H9 (cell line): ENCODE measurements around the gene PRKAR2B. TPM values are rescaled to one million over a fixed set of nuclear protein-coding genes. Genes with fewer than 3 reads are reported as not detected.

Experiments
- DNase-seq: peaks from one replicate; pipeline ENCODE4 v3.0.0-alpha.2; 2017
- H2AFZ ChIP-seq: one replicate; pipeline ENCODE4 v1.6.1; 2013; ENCODE audit warnings: mild to moderate bottlenecking, low read length, control low read depth, moderate library complexity
- H2AK5ac ChIP-seq: 2 replicates; pipeline ENCODE4 v1.6.1; 2013; ENCODE audit warnings: low read length, control low read depth, mixed read lengths; ENCODE audit not compliant: insufficient read length
- H2BK120ac ChIP-seq: one replicate; pipeline ENCODE4 v1.6.1; 2013; ENCODE audit warnings: low read depth, mild to moderate bottlenecking, low read length, control low read depth, inconsistent platforms; ENCODE audit not compliant: poor library complexity, severe bottlenecking
- H2BK12ac ChIP-seq: 2 replicates; pipeline ENCODE4 v1.6.1; 2013; ENCODE audit warnings: low read length, control low read depth, mixed read lengths, low read depth; ENCODE audit not compliant: insufficient read length
- H2BK15ac ChIP-seq: 2 replicates; pipeline ENCODE4 v1.6.1; 2013; ENCODE audit warnings: low read depth, low read length, control low read depth
- H2BK20ac ChIP-seq: one replicate; pipeline ENCODE4 v1.6.1; 2013; ENCODE audit warnings: low read depth, mild to moderate bottlenecking, low read length, control low read depth, inconsistent platforms; ENCODE audit not compliant: poor library complexity, severe bottlenecking
- H2BK5ac ChIP-seq: 2 replicates; pipeline ENCODE4 v1.6.1; 2013; ENCODE audit warnings: low read length, control low read depth, mixed read lengths; ENCODE audit not compliant: insufficient read length
- H3K14ac ChIP-seq: 2 replicates; pipeline ENCODE4 v1.6.1; 2013; ENCODE audit warnings: low read length, control low read depth; ENCODE audit not compliant: insufficient read depth
- H3K18ac ChIP-seq: 2 replicates; pipeline ENCODE4 v1.6.1; 2013; ENCODE audit warnings: low read depth, mild to moderate bottlenecking, mixed read lengths, low read length, control low read depth; ENCODE audit not compliant: insufficient read length
- H3K23ac ChIP-seq: 2 replicates; pipeline ENCODE4 v1.6.1; 2013; ENCODE audit warnings: low read length, control low read depth, mixed read lengths, low read depth; ENCODE audit not compliant: insufficient read length
- H3K23me2 ChIP-seq: 2 replicates; pipeline ENCODE4 v1.6.1; 2013; ENCODE audit warnings: low read depth, mild to moderate bottlenecking, mixed read lengths, low read length, control low read depth; ENCODE audit not compliant: insufficient read length, poor library complexity, severe bottlenecking
- H3K27ac ChIP-seq: 2 replicates; pipeline ENCODE4 v1.5.1; 2013; ENCODE audit warnings: low read length, control low read depth, mixed read lengths, low read depth; ENCODE audit not compliant: insufficient read length
- H3K27me3 ChIP-seq: 2 replicates; pipeline ENCODE4 v1.6.1; 2013; ENCODE audit warnings: low read length, control low read depth, inconsistent platforms; ENCODE audit not compliant: insufficient read depth
- H3K4ac ChIP-seq: 2 replicates; pipeline ENCODE4 v1.6.1; 2013; ENCODE audit warnings: low read depth, mild to moderate bottlenecking, control low read depth, inconsistent platforms, low read length, moderate library complexity
- H3K4me1 ChIP-seq: 2 replicates; pipeline ENCODE4 v1.6.1; 2013; ENCODE audit warnings: low read length, control low read depth, inconsistent platforms; ENCODE audit not compliant: insufficient read depth
- H3K4me2 ChIP-seq: 2 replicates; pipeline ENCODE4 v1.6.1; 2013; ENCODE audit warnings: low read length, control low read depth, mixed read lengths; ENCODE audit not compliant: insufficient read length, insufficient read depth
- H3K56ac ChIP-seq: 2 replicates; pipeline ENCODE4 v1.6.1; 2013; ENCODE audit warnings: low read depth, mild to moderate bottlenecking, mixed read lengths, low read length, control low read depth; ENCODE audit not compliant: insufficient read length
- H3K79me1 ChIP-seq: 2 replicates; pipeline ENCODE4 v1.6.1; 2013; ENCODE audit warnings: low read depth, mild to moderate bottlenecking, moderate library complexity, low read length, control low read depth, inconsistent platforms; ENCODE audit not compliant: insufficient read depth, poor library complexity, severe bottlenecking
- H3K79me2 ChIP-seq: 2 replicates; pipeline ENCODE4 v1.6.1; 2013; ENCODE audit warnings: low read length, control low read depth, inconsistent platforms; ENCODE audit not compliant: insufficient read depth
- H3K9ac ChIP-seq: 2 replicates; pipeline ENCODE4 v1.6.1; 2013; ENCODE audit warnings: low read length, control low read depth, mixed read lengths; ENCODE audit not compliant: insufficient read length; ENCODE audit errors: extremely low read depth
- H3K9me3 ChIP-seq: one replicate; pipeline ENCODE4 v1.6.1; 2013; ENCODE audit warnings: low read depth, low read length, inconsistent platforms; ENCODE audit not compliant: control insufficient read depth
- H3T11ph ChIP-seq: one replicate; pipeline ENCODE4 v1.6.1; 2013; ENCODE audit warnings: mild to moderate bottlenecking, low read length, control low read depth, inconsistent platforms
- H4K20me1 ChIP-seq: one replicate; pipeline ENCODE4 v1.6.1; 2013; ENCODE audit not compliant: control insufficient read depth, insufficient read length, insufficient read depth
- H4K5ac ChIP-seq: 2 replicates; pipeline ENCODE4 v1.6.1; 2013; ENCODE audit warnings: low read depth, mild to moderate bottlenecking, mixed read lengths, low read length, control low read depth; ENCODE audit not compliant: insufficient read length
- H4K8ac ChIP-seq: replicated peaks from 2 replicates; pipeline ENCODE4 v1.6.1; 2013; ENCODE audit warnings: low read length, control low read depth, mixed read lengths, low read depth; ENCODE audit not compliant: insufficient read length
- H4K91ac ChIP-seq: 2 replicates; pipeline ENCODE4 v1.6.1; 2013; ENCODE audit warnings: low read depth, mild to moderate bottlenecking, moderate library complexity, mixed read lengths, low read length, control low read depth; ENCODE audit not compliant: insufficient read length
- H3K27ac Mint-ChIP-seq, 3 experiments: 2 replicates in 2 of 3; 3 replicates in 1 of 3; pipeline ENCODE4 v1.8.0; 2020 to 2021; ENCODE audit warnings: mixed read lengths in 3 of 3, mild to moderate bottlenecking in 1 of 3, moderate library complexity in 1 of 3
- H3K27me3 Mint-ChIP-seq: 2 replicates; pipeline ENCODE4 v1.8.0; 2021; ENCODE audit warnings: low read depth, mild to moderate bottlenecking, moderate library complexity, mixed read lengths
- H3K36me3 Mint-ChIP-seq, 3 experiments: 2 replicates in 2 of 3; 3 replicates in 1 of 3; pipeline ENCODE4 v1.8.0; 2020 to 2021; ENCODE audit warnings: low read depth in 3 of 3, mixed read lengths in 3 of 3; ENCODE audit not compliant: insufficient read depth in 1 of 3
- H3K4me1 Mint-ChIP-seq, 2 experiments: 2 replicates each; pipeline ENCODE4 v1.8.0; 2020; ENCODE audit warnings: mixed read lengths in 2 of 2
- H3K4me3 Mint-ChIP-seq, 2 experiments: 2 replicates in 1 of 2; 3 replicates in 1 of 2; pipeline ENCODE4 v1.8.0; 2020 to 2021; ENCODE audit warnings: mild to moderate bottlenecking in 2 of 2, mixed read lengths in 2 of 2, moderate library complexity in 1 of 2
- H3K9me3 Mint-ChIP-seq, 2 experiments: 2 replicates in 1 of 2; 3 replicates in 1 of 2; pipeline ENCODE4 v1.8.0; 2020; ENCODE audit warnings: mild to moderate bottlenecking in 2 of 2, mixed read lengths in 2 of 2, moderate library complexity in 1 of 2
- CTCF ChIP-seq: fragments of 200-600 bp; sonication (generic); conservative IDR thresholded peaks from 3 replicates; pipeline ENCODE4 v1.8.0; 2021; ENCODE audit warnings: antibody characterized with exemption, mild to moderate bottlenecking
- WGBS: extraction: QIAGEN DNeasy Blood & Tissue Kit; methylation state at CpG from one replicate; pipeline ENCODE4 v1.1.7; 2013; ENCODE audit warnings: missing lambda C conversion rate, low lambda C conversion rate, mixed read lengths; ENCODE audit not compliant: insufficient read length; ENCODE audit errors: extremely low coverage; 5-methylcytosine and 5-hydroxymethylcytosine counted together
- total RNA-seq: library from RNA; stranded (reverse); gene quantifications from 2 replicates; pipeline ENCODE4 v1.2.1, GENCODE V29; 2021

Gene PRKAR2B
- total RNA-seq, 1 experiment from 2014 or later, result 16.6 TPM

- H2BK5ac ChIP-seq, result no peak overlapping the region
- Mint-ChIP-seq H3K36me3 (no peaks in the 10 kb centered on the region), H3K9me3 (peaks cover 0 to 3% of the 10 kb centered on the region in 2 experiments; a peak in 1 of 5 replicates), H3K27me3 (no peaks in the 10 kb centered on the region), H3K4me3 (no peak overlapping the region), H3K27ac (no peak overlapping the region), H3K4me1 (peaks cover 15 to 18% of the 10 kb centered on the region in 2 experiments; a peak in 3 of 4 replicates)
- H3K9me3 ChIP-seq, result no peaks in the 10 kb centered on the region
- no peak overlapping the region for H3K14ac ChIP-seq
- no peak overlapping the region for H2AFZ ChIP-seq
- H3K9ac ChIP-seq, result no peak overlapping the region
- no peak overlapping the region for H3K18ac ChIP-seq
- no peaks in the 10 kb centered on the region for H3K4me1 ChIP-seq
- peaks cover 5% of the 10 kb centered on the region for H3K23me2 ChIP-seq
- H4K8ac ChIP-seq, result no peak overlapping the region
- no CpG with 5 or more reads among the region's 2 CpGs for WGBS
- DNase-seq, result no peak
- H3K4ac ChIP-seq, result no peak overlapping the region
- H2BK20ac ChIP-seq, result no peak overlapping the region
- H4K91ac ChIP-seq, result no peak overlapping the region
- no peaks in the 10 kb centered on the region for H3K27me3 ChIP-seq
- H3K79me2 ChIP-seq, result no peaks in the 10 kb centered on the region
- H2BK12ac ChIP-seq, result no peak overlapping the region
- H3K79me1 ChIP-seq, result no peaks in the 10 kb centered on the region
- TF ChIP-seq CTCF, result no peak
- H3K23ac ChIP-seq, result no peak overlapping the region
- H3T11ph ChIP-seq, result no peak overlapping the region
- H2AK5ac ChIP-seq, result no peak overlapping the region
- no peaks in the 10 kb centered on the region for H4K20me1 ChIP-seq
- H4K5ac ChIP-seq, result no peak overlapping the region
- H2BK120ac ChIP-seq, result no peak overlapping the region
- H3K27ac ChIP-seq, result no peak overlapping the region
- H3K4me2 ChIP-seq, result no peak overlapping the region
- no peak overlapping the region for H2BK15ac ChIP-seq
- H3K56ac ChIP-seq, result no peak overlapping the region
These were observed 119.6 kb downstream of the PRKAR2B start for GRCh38 chr7:107164092-107164491.
